ENCODE measurements around the gene BOC.

DNA sequence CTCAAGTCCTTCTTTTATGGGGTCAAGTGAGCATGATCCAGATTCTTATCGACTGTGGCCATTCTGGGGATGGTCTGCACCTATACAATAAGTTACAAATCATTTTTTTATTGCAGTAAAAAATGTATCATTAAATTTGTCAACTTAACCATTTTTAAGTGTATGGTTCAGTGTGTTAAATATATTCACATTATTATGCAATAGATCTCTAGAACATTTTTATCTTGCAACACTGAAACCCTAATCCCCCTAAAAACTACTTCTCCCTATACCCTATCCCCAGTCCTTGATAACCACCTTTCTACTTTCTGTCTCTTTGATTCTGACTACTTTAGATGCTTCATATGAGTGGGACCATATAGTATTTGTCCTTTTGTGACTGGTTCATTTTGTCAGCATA is 10.4 kb upstream of the BOC start:
- TF ChIP-seq SIN3A (IDR thresholded peaks at IDR 0.05; ENCODE audit: low read depth, low read length) (no peak), POLR2A (IDR thresholded peaks at IDR 0.05; ENCODE audit: low read depth, low read length) (no peak), CTCF (IDR thresholded peaks at IDR 0.05 in 2 of 3, conservative IDR thresholded peaks at IDR 0.05 in 1 of 3; ENCODE audit: control insufficient read depth in 2 of 3, extremely low read depth in 1 of 3, insufficient read depth in 1 of 3, low read depth in 3 of 3, low read length in 3 of 3) (no peak), SUZ12 (IDR thresholded peaks at IDR 0.05; ENCODE audit: unreplicated experiment) (no peak), CREB1 (IDR thresholded peaks at IDR 0.05; ENCODE audit: low read depth) (no peak)

All from GM12878 (cell line).